HepG2 (cell line): ENCODE results near the gene RAB3D. TPM values are rescaled to one million over a fixed set of nuclear protein-coding genes. Genes with fewer than 3 reads are reported as not detected.

Source experiments
- ARNT ChIP-seq: fragments of 450-650 bp; IDR thresholded peaks from 2 replicates; pipeline ENCODE4 v1.6.1; 2017
- ARNT2 ChIP-seq: sonication (generic); formaldehyde crosslinking; IDR thresholded peaks from 2 replicates; pipeline ENCODE4 v1.8.0; 2022; ENCODE audit warnings: mild to moderate bottlenecking, low read depth, missing genetic modification reagents, moderate library complexity
- CAMTA2 ChIP-seq: sonication (generic); formaldehyde crosslinking; IDR thresholded peaks from 2 replicates; pipeline ENCODE4 v1.4.0; 2020; ENCODE audit warnings: mild to moderate bottlenecking, missing genetic modification reagents, borderline replicate concordance
- CBX2 ChIP-seq, 2 experiments: fragments of 200-600 bp in 1 of 2; sonication (generic); formaldehyde crosslinking in 1 of 2; IDR thresholded peaks; 2 replicates each; pipeline versions ENCODE4 v1.7.0 to v1.8.1; 2018 to 2022; ENCODE audit warnings: low read depth in 2 of 2, low read length in 1 of 2, mild to moderate bottlenecking in 1 of 2, missing genetic modification reagents in 1 of 2
- CENPT ChIP-seq: sonication (generic); formaldehyde crosslinking; IDR thresholded peaks from 2 replicates; pipeline ENCODE4 v1.8.0; 2022; ENCODE audit warnings: low read depth, mild to moderate bottlenecking, moderate library complexity, missing genetic modification reagents
- DNMT3B ChIP-seq: conservative IDR thresholded peaks from 2 replicates; pipeline ENCODE4 v1.6.1; 2016; ENCODE audit warnings: missing biosample characterization, control low read depth
- EED ChIP-seq: sonication (generic); formaldehyde crosslinking; IDR thresholded peaks from 2 replicates; pipeline ENCODE4 v1.5.0; 2020; ENCODE audit warnings: mild to moderate bottlenecking, missing genetic modification reagents
- FLYWCH1 ChIP-seq: sonication (generic); formaldehyde crosslinking; IDR thresholded peaks from 2 replicates; pipeline ENCODE4 v1.8.1; 2023; ENCODE audit warnings: mild to moderate bottlenecking, missing genetic modification reagents
- GZF1 ChIP-seq: sonication (generic); formaldehyde crosslinking; IDR thresholded peaks from 2 replicates; pipeline ENCODE4 v1.5.1; 2020; ENCODE audit warnings: mild to moderate bottlenecking, missing genetic modification reagents
- HDAC2 ChIP-seq: sonication (generic); formaldehyde crosslinking; IDR thresholded peaks from 2 replicates; pipeline ENCODE4 v1.4.0; 2020; ENCODE audit warnings: missing genetic modification reagents
- HNRNPK ChIP-seq: fragments of 200-400 bp; formaldehyde crosslinking; IDR thresholded peaks from 2 replicates; pipeline ENCODE4 v1.6.1; 2018; ENCODE audit warnings: low read length, low read depth, moderate library complexity, mild to moderate bottlenecking; ENCODE audit not compliant: poor library complexity, severe bottlenecking
- KDM2A ChIP-seq: sonication (generic); formaldehyde crosslinking; IDR thresholded peaks from 2 replicates; pipeline ENCODE4 v1.4.0; 2020; ENCODE audit warnings: low read depth, missing genetic modification reagents, borderline replicate concordance
- MTA3 ChIP-seq: sonication (generic); formaldehyde crosslinking; IDR thresholded peaks from 2 replicates; pipeline ENCODE4 v1.4.0; 2020; ENCODE audit warnings: missing genetic modification reagents
- PLRG1 ChIP-seq: fragments of 450-650 bp; conservative IDR thresholded peaks from 2 replicates; pipeline ENCODE4 v1.6.1; 2016
- SMAD3 ChIP-seq: sonication (generic); formaldehyde crosslinking; IDR thresholded peaks from 2 replicates; pipeline ENCODE4 v1.4.0; 2020; ENCODE audit warnings: missing genetic modification reagents
- ZFP82 ChIP-seq: sonication (generic); formaldehyde crosslinking; IDR thresholded peaks from 2 replicates; pipeline ENCODE4 v1.5.1; 2020; ENCODE audit warnings: mild to moderate bottlenecking, missing genetic modification reagents, borderline replicate concordance
- ZIK1 ChIP-seq: sonication (generic); formaldehyde crosslinking; IDR thresholded peaks from 2 replicates; pipeline ENCODE4 v1.5.0; 2020; ENCODE audit warnings: mild to moderate bottlenecking, low read depth, missing genetic modification reagents, borderline replicate concordance
- ZNF124 ChIP-seq: sonication (generic); formaldehyde crosslinking; IDR thresholded peaks from 2 replicates; pipeline ENCODE4 v1.4.0; 2020; ENCODE audit warnings: missing genetic modification reagents
- ZNF335 ChIP-seq: sonication (generic); formaldehyde crosslinking; IDR thresholded peaks from 2 replicates; pipeline ENCODE4 v1.4.0; 2020; ENCODE audit warnings: missing genetic modification reagents
- ZNF44 ChIP-seq: sonication (generic); formaldehyde crosslinking; IDR thresholded peaks from 2 replicates; pipeline ENCODE4 v1.5.1; 2020; ENCODE audit warnings: mild to moderate bottlenecking, missing genetic modification reagents
- ZNF451 ChIP-seq: sonication (generic); formaldehyde crosslinking; IDR thresholded peaks from 2 replicates; pipeline ENCODE4 v1.5.0; 2020; ENCODE audit warnings: mild to moderate bottlenecking, missing genetic modification reagents
- ZNF589 ChIP-seq: sonication (generic); formaldehyde crosslinking; conservative IDR thresholded peaks from 2 replicates; pipeline ENCODE4 v1.8.0; 2022; ENCODE audit warnings: mild to moderate bottlenecking, moderate library complexity, missing genetic modification reagents
- ZNF746 ChIP-seq: sonication (generic); formaldehyde crosslinking; IDR thresholded peaks from 2 replicates; pipeline ENCODE4 v1.8.0; 2022; ENCODE audit warnings: mild to moderate bottlenecking, missing genetic modification reagents
- ZSCAN22 ChIP-seq: sonication (generic); formaldehyde crosslinking; IDR thresholded peaks from 2 replicates; pipeline ENCODE4 v1.4.0; 2020; ENCODE audit warnings: mild to moderate bottlenecking, missing genetic modification reagents
- polyA plus RNA-seq, 8 experiments: library from polyadenylated mRNA; depleted of rRNA in 3 of 8; stranded (reverse) in 7 of 8; unstranded in 1 of 8; fragments of >200 nt; fragmentation: Illumina TruSeq in 4 of 8; extraction: Trizol in 4 of 8; gene quantifications; 2 replicates each; pipeline versions ENCODE4 v1.2.1 to v1.2.3, GENCODE V29; 2011 to 2016; ENCODE audit warnings: low read depth in 4 of 8, missing spikeins in 1 of 8, mixed read lengths in 1 of 8; ENCODE audit not compliant: insufficient read depth in 1 of 8
- total RNA-seq, 5 experiments: library from RNA; depleted of rRNA; stranded (reverse); fragments of >200 nt; fragmentation: Illumina TruSeq; extraction: Trizol; gene quantifications; 2 replicates each; pipeline ENCODE4 v1.2.3, GENCODE V29; 2016; ENCODE audit warnings: low read depth in 1 of 5
- TF ChIP-seq, protein P1 (sequence below): sonication (generic); formaldehyde crosslinking; IDR thresholded peaks from 2 replicates; pipeline ENCODE4 v1.4.0; 2020; ENCODE audit warnings: missing genetic modification reagents, borderline replicate concordance
- TF ChIP-seq, protein P2 (sequence below): IDR thresholded peaks from 2 replicates; pipeline ENCODE4 v1.6.1; 2016; ENCODE audit warnings: mild to moderate bottlenecking, missing biosample characterization, missing genetic modification reagents

RAB3D gene
- total and polyA plus RNA-seq, 2 of the 13 experiments (the other 11 are each of a cell fraction or from before 2014, with no cell fraction given), result 2.0 to 16.1 TPM

DNA sequence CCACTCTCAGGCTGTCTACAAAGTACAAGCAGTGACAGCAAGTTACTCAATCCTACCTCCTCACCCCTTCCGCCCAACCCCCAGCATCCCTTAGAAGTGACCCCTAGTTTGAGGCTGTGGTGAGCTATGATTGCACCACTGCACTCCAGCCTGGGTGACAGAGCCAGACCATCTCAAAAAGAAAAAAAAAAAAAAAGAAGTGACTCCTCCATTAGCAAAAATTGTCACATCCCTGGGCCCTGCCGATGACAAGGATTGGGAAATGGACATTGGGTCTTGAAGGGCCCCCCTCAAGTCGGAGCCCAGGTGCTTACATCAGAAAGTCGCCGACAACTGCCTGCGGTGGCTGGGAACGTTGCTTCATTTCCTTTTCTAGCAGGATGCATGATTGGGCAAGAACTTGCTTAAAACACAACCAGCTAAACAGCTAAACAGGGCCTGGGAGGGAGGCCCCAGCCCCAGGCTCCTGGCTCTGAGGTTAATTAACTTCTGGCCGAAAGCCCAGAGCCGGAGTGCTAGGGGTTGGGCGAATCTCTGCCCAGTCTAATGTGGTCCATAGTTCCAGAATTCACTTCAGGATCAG, 15.3 kb downstream of the RAB3D start (continued):
- no peak for TF ChIP-seq PLRG1
- TF ChIP-seq ZNF451 (CRISPR knock-in tag), result no peak
- no peak for TF ChIP-seq CAMTA2 (CRISPR knock-in tag)
- 0 out of 2 replicates have a peak, but pooled peaks have one; percentile 38 for TF ChIP-seq ZNF335 (CRISPR knock-in tag)
- no peak for TF ChIP-seq ZNF44
- TF ChIP-seq, protein P1, sequence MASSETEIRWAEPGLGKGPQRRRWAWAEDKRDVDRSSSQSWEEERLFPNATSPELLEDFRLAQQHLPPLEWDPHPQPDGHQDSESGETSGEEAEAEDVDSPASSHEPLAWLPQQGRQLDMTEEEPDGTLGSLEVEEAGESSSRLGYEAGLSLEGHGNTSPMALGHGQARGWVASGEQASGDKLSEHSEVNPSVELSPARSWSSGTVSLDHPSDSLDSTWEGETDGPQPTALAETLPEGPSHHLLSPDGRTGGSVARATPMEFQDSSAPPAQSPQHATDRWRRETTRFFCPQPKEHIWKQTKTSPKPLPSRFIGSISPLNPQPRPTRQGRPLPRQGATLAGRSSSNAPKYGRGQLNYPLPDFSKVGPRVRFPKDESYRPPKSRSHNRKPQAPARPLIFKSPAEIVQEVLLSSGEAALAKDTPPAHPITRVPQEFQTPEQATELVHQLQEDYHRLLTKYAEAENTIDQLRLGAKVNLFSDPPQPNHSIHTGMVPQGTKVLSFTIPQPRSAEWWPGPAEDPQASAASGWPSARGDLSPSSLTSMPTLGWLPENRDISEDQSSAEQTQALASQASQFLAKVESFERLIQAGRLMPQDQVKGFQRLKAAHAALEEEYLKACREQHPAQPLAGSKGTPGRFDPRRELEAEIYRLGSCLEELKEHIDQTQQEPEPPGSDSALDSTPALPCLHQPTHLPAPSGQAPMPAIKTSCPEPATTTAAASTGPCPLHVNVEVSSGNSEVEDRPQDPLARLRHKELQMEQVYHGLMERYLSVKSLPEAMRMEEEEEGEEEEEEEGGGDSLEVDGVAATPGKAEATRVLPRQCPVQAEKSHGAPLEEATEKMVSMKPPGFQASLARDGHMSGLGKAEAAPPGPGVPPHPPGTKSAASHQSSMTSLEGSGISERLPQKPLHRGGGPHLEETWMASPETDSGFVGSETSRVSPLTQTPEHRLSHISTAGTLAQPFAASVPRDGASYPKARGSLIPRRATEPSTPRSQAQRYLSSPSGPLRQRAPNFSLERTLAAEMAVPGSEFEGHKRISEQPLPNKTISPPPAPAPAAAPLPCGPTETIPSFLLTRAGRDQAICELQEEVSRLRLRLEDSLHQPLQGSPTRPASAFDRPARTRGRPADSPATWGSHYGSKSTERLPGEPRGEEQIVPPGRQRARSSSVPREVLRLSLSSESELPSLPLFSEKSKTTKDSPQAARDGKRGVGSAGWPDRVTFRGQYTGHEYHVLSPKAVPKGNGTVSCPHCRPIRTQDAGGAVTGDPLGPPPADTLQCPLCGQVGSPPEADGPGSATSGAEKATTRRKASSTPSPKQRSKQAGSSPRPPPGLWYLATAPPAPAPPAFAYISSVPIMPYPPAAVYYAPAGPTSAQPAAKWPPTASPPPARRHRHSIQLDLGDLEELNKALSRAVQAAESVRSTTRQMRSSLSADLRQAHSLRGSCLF, result no peak
- TF ChIP-seq HNRNPK, result no peak
- TF ChIP-seq GZF1, result no peak
- TF ChIP-seq DNMT3B, result no peak
- no peak for TF ChIP-seq ZFP82 (CRISPR knock-in tag)
- TF ChIP-seq HDAC2 (CRISPR knock-in tag), result 0 out of 2 replicates have a peak, but pooled peaks have one; percentile 30
- TF ChIP-seq KDM2A (CRISPR knock-in tag), result peak; percentile 59
- no peak for TF ChIP-seq CBX2 (IDR thresholded peaks at IDR 0.05; ENCODE audit: low read depth, low read length)
- TF ChIP-seq CBX2 (CRISPR knock-in tag; IDR thresholded peaks at IDR 0.05; ENCODE audit: low read depth), result no peak
- TF ChIP-seq ARNT, result no peak
- TF ChIP-seq ARNT2, result 0 out of 2 replicates have a peak, but pooled peaks have one; percentile 12
- no peak for TF ChIP-seq ZNF589 (CRISPR knock-in tag)
- TF ChIP-seq, protein P2, sequence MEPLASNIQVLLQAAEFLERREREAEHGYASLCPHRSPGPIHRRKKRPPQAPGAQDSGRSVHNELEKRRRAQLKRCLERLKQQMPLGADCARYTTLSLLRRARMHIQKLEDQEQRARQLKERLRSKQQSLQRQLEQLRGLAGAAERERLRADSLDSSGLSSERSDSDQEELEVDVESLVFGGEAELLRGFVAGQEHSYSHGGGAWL, result peak; percentile 29; the same call in 1 of the 2 replicates
- TF ChIP-seq EED, result no peak
- TF ChIP-seq ZIK1 (CRISPR knock-in tag), result no peak
- TF ChIP-seq FLYWCH1 (CRISPR knock-in tag), result no peak
- TF ChIP-seq ZNF124 (CRISPR knock-in tag), result 0 out of 2 replicates have a peak, but pooled peaks have one; percentile 28
- TF ChIP-seq SMAD3 (CRISPR knock-in tag), result 0 out of 2 replicates have a peak, but pooled peaks have one; percentile 56
- no peak for TF ChIP-seq CENPT (CRISPR knock-in tag)
- no peak for TF ChIP-seq MTA3
- no peak; the same call in 1 of the 2 replicates for TF ChIP-seq ZNF746 (CRISPR knock-in tag)
- TF ChIP-seq ZSCAN22 (CRISPR knock-in tag), result no peak
